ENCODE data around the gene S1PR4.

S1PR4 gene

GRCh38 chr19:3145909-3146676, 32.5 kb upstream of the S1PR4 start:
- Histone ChIP-seq H3K4me2 (ENCODE audit: low read depth, low read length) (no peak overlapping the region), H3K27ac (ENCODE audit: low read length) (no peak overlapping the region), H3K36me3 (replicated peaks; ENCODE audit: insufficient read depth, low read length) (no peaks in the 10 kb centered on the region), H2AFZ (ENCODE audit: low read length) (no peak overlapping the region), H3K4me3 (ENCODE audit: low read length) (no peak overlapping the region), H3K79me2 (ENCODE audit: low read length) (no peaks in the 10 kb centered on the region), H3K9ac (ENCODE audit: low read length) (no peak overlapping the region), H3K4me1 (ENCODE audit: low read length) (no peaks in the 10 kb centered on the region), H4K20me1 (ENCODE audit: insufficient read depth, low read length) (no peaks in the 10 kb centered on the region), H3K9me2 (replicated peaks; ENCODE audit: insufficient read depth, low read length) (no peaks in the 10 kb centered on the region), H3F3A (ENCODE audit: insufficient read depth, low read length) (no peaks in the 10 kb centered on the region), H3K9me3 (replicated peaks; ENCODE audit: insufficient read depth, low read length) (no peaks in the 10 kb centered on the region), H3K27me3 (replicated peaks; ENCODE audit: insufficient read depth, low read length) (peaks cover 76% of the 10 kb centered on the region)
- TF ChIP-seq EZH2phosphoT487 (IDR thresholded peaks at IDR 0.05; ENCODE audit: low read length), result no peak
- no peak for TF ChIP-seq CTCF (IDR thresholded peaks at IDR 0.05; ENCODE audit: low read length)
- TF ChIP-seq EZH2 (optimal IDR thresholded peaks at IDR 0.05; ENCODE audit: low read depth, low read length), result no peak
- no peak for DNase-seq

- Histone ChIP-seq H3K9ac (ENCODE audit: low read length) (no peak overlapping the region), H3K9me2 (replicated peaks; ENCODE audit: insufficient read depth, low read length) (no peaks in the 10 kb centered on the region), H3K9me3 (replicated peaks; ENCODE audit: insufficient read depth, low read length) (no peaks in the 10 kb centered on the region), H3K27ac (ENCODE audit: low read length) (no peak overlapping the region), H3K27me3 (replicated peaks; ENCODE audit: insufficient read depth, low read length) (peaks cover 70% of the 10 kb centered on the region), H3K4me2 (ENCODE audit: low read depth, low read length) (no peak overlapping the region), H4K20me1 (ENCODE audit: insufficient read depth, low read length) (no peaks in the 10 kb centered on the region), H3F3A (ENCODE audit: insufficient read depth, low read length) (no peaks in the 10 kb centered on the region), H3K79me2 (ENCODE audit: low read length) (no peaks in the 10 kb centered on the region), H2AFZ (ENCODE audit: low read length) (no peak overlapping the region), H3K4me3 (ENCODE audit: low read length) (no peak overlapping the region), H3K36me3 (replicated peaks; ENCODE audit: insufficient read depth, low read length) (no peaks in the 10 kb centered on the region), H3K4me1 (ENCODE audit: low read length) (no peaks in the 10 kb centered on the region)
- peak; percentile 86 for TF ChIP-seq CTCF (IDR thresholded peaks at IDR 0.05; ENCODE audit: low read length)
- no peak for TF ChIP-seq EZH2phosphoT487 (IDR thresholded peaks at IDR 0.05; ENCODE audit: low read length)
- no peak for TF ChIP-seq EZH2 (optimal IDR thresholded peaks at IDR 0.05; ENCODE audit: low read depth, low read length)
- peak; percentile 21 for DNase-seq
These were observed 31.9 kb upstream of the S1PR4 start for GRCh38 chr19:3146677-3147100.

GRCh38 chr19:3148503-3148902, 30.1 kb upstream of the S1PR4 start:
- H3K4me1 ChIP-seq (ENCODE audit: low read length), result no peaks in the 10 kb centered on the region
- no peak overlapping the region for H3K27ac ChIP-seq (ENCODE audit: low read length)
- H3K9me3 ChIP-seq (replicated peaks; ENCODE audit: insufficient read depth, low read length), result no peaks in the 10 kb centered on the region
- H3K9ac ChIP-seq (ENCODE audit: low read length), result no peak overlapping the region
- H4K20me1 ChIP-seq (ENCODE audit: insufficient read depth, low read length), result no peaks in the 10 kb centered on the region
- no peaks in the 10 kb centered on the region; the same call in 1 of the 2 replicates for H3K9me2 ChIP-seq (replicated peaks; ENCODE audit: insufficient read depth, low read length)
- DNase-seq, result no peak
- TF ChIP-seq CTCF (IDR thresholded peaks at IDR 0.05; ENCODE audit: low read length), result no peak
- TF ChIP-seq EZH2 (optimal IDR thresholded peaks at IDR 0.05; ENCODE audit: low read depth, low read length), result no peak
- no peak for TF ChIP-seq EZH2phosphoT487 (IDR thresholded peaks at IDR 0.05; ENCODE audit: low read length)
- no peak overlapping the region for H3K4me2 ChIP-seq (ENCODE audit: low read depth, low read length)
- H3K4me3 ChIP-seq (ENCODE audit: low read length), result no peak overlapping the region
- no peaks in the 10 kb centered on the region for H3K79me2 ChIP-seq (ENCODE audit: low read length)
- H3K36me3 ChIP-seq (replicated peaks; ENCODE audit: insufficient read depth, low read length), result no peaks in the 10 kb centered on the region
- no peaks in the 10 kb centered on the region for H3F3A ChIP-seq (ENCODE audit: insufficient read depth, low read length)
- no peak overlapping the region for H2AFZ ChIP-seq (ENCODE audit: low read length)
- H3K27me3 ChIP-seq (replicated peaks; ENCODE audit: insufficient read depth, low read length), result peaks cover 65% of the 10 kb centered on the region
